H1 (cell line): ENCODE data around the gene VSX2. TPM values are rescaled to one million over a fixed set of nuclear protein-coding genes. Genes with fewer than 3 reads are reported as not detected.

ENCODE experiments used
- CTCF ChIA-PET: fragments of 300-600 bp; sonication (Branson Sonifier 250); formaldehyde crosslinking; loops from one replicate; lab custom pipeline; 2021; ENCODE audit not compliant: partially characterized antibody; lab: Charles Lee
- POLR2A ChIA-PET: fragments of 300-600 bp; sonication (Branson Sonifier 250); formaldehyde crosslinking; loops from one replicate; lab custom pipeline; 2021; ENCODE audit warnings: inconsistent platforms; ENCODE audit not compliant: partially characterized antibody; lab: Charles Lee
- DNase-seq, 2 experiments: peaks; one replicate each; pipeline versions ENCODE4 v3.0.0 to v3.0.0-alpha.2; 2010 to 2022; ENCODE audit warnings: low spot score in 2 of 2, low read depth in 1 of 2, mixed read lengths in 1 of 2
- FAIRE-seq: peaks from 2 replicates; lab custom pipeline; 2011; peaks lifted over from hg19 to GRCh38; lab: Jason Lieb, UNC
- H2AFZ ChIP-seq: 2 replicates; pipeline ENCODE4 v1.8.1; 2012; ENCODE audit warnings: low read length, inconsistent platforms
- H2AK5ac ChIP-seq: 2 replicates; pipeline ENCODE4 v1.6.1; 2013; ENCODE audit warnings: low read depth, low read length
- H2BK120ac ChIP-seq: replicated peaks from 2 replicates; pipeline ENCODE3; 2013; ENCODE audit warnings: low read depth, low read length, inconsistent platforms
- H2BK12ac ChIP-seq: 2 replicates; pipeline ENCODE4 v1.6.1; 2013; ENCODE audit warnings: low read depth, low read length
- H2BK15ac ChIP-seq: 2 replicates; pipeline ENCODE4 v1.6.1; 2013; ENCODE audit warnings: low read length
- H2BK20ac ChIP-seq: 2 replicates; pipeline ENCODE4 v1.6.1; 2013; ENCODE audit warnings: low read length
- H2BK5ac ChIP-seq: 2 replicates; pipeline ENCODE4 v1.6.1; 2013; ENCODE audit warnings: low read depth, low read length
- H3K14ac ChIP-seq: 2 replicates; pipeline ENCODE4 v1.6.1; 2013; ENCODE audit warnings: inconsistent platforms; ENCODE audit not compliant: insufficient read length
- H3K18ac ChIP-seq: 2 replicates; pipeline ENCODE4 v1.6.1; 2013; ENCODE audit warnings: low read length; ENCODE audit errors: extremely low read depth
- H3K23ac ChIP-seq: 2 replicates; pipeline ENCODE4 v1.6.1; 2013; ENCODE audit warnings: inconsistent platforms; ENCODE audit not compliant: insufficient read length
- H3K23me2 ChIP-seq: 2 replicates; pipeline ENCODE4 v1.6.1; 2013; ENCODE audit warnings: low read depth, low read length
- H3K27ac ChIP-seq: 2 replicates; pipeline ENCODE4 v1.6.1; 2011; ENCODE audit warnings: low read depth, low read length, inconsistent platforms
- H3K27me3 ChIP-seq, 4 experiments: replicated peaks in 1 of 4; 1 replicate in 1 of 4; 2 replicates in 3 of 4; pipeline versions ENCODE4 v1.6.1 to v1.8.1; 2011 to 2013; ENCODE audit warnings: low read length in 3 of 4, mild to moderate bottlenecking in 3 of 4, inconsistent platforms in 2 of 4, mixed read lengths in 2 of 4, moderate library complexity in 1 of 4; ENCODE audit not compliant: control insufficient read depth in 3 of 4, insufficient read depth in 3 of 4; ENCODE audit errors: extremely low read depth in 1 of 4
- H3K36me3 ChIP-seq, 4 experiments: 2 replicates each; pipeline versions ENCODE4 v1.6.1 to v1.8.1; 2011 to 2013; ENCODE audit warnings: mild to moderate bottlenecking in 4 of 4, low read length in 3 of 4, moderate library complexity in 2 of 4, control low read depth in 1 of 4, inconsistent platforms in 1 of 4; ENCODE audit not compliant: insufficient read depth in 4 of 4, control insufficient read depth in 2 of 4
- H3K4ac ChIP-seq: replicated peaks from 2 replicates; pipeline ENCODE3; 2013; ENCODE audit warnings: low read length, low read depth, mixed read lengths, inconsistent platforms; ENCODE audit not compliant: insufficient read length
- H3K4me1 ChIP-seq, 4 experiments: replicated peaks in 1 of 4; 1 replicate in 1 of 4; 2 replicates in 3 of 4; pipeline versions ENCODE4 v1.6.1 to v1.8.1; 2011 to 2013; ENCODE audit warnings: low read length in 3 of 4, inconsistent platforms in 2 of 4, mixed read lengths in 1 of 4; ENCODE audit not compliant: insufficient read depth in 4 of 4, control insufficient read depth in 3 of 4
- H3K4me2 ChIP-seq, 2 experiments: 2 replicates each; pipeline versions ENCODE4 v1.6.1 to v1.8.1; 2011 to 2013; ENCODE audit warnings: low read depth in 2 of 2, low read length in 2 of 2, control low read depth in 1 of 2, inconsistent platforms in 1 of 2, mild to moderate bottlenecking in 1 of 2; ENCODE audit not compliant: insufficient read depth in 1 of 2
- H3K4me3 ChIP-seq, 4 experiments: fragments of 200-600, 300-600 bp in 1 of 4; sonication (generic), shearing (Covaris generic), sonication (Bioruptor Twin) in 1 of 4; 2 replicates each; pipeline versions ENCODE4 v1.5.1 to v1.8.1; 2011 to 2016; ENCODE audit warnings: low read length in 4 of 4, low read depth in 3 of 4, control low read depth in 2 of 4, inconsistent platforms in 2 of 4, mild to moderate bottlenecking in 2 of 4, mixed read lengths in 1 of 4, moderate library complexity in 1 of 4; ENCODE audit not compliant: insufficient read depth in 2 of 4; ENCODE audit errors: extremely low read depth in 1 of 4
- H3K56ac ChIP-seq: replicated peaks from 2 replicates; pipeline ENCODE3; 2013; ENCODE audit warnings: low read depth, mild to moderate bottlenecking, mixed read lengths, low read length, inconsistent platforms; ENCODE audit not compliant: insufficient read length
- H3K79me1 ChIP-seq: 2 replicates; pipeline ENCODE4 v1.6.1; 2013; ENCODE audit warnings: low read depth, low read length, control low read depth
- H3K79me2 ChIP-seq, 2 experiments: 2 replicates each; pipeline versions ENCODE4 v1.6.1 to v1.8.1; 2012 to 2013; ENCODE audit warnings: low read length in 2 of 2, mild to moderate bottlenecking in 2 of 2, inconsistent platforms in 1 of 2; ENCODE audit not compliant: insufficient read depth in 2 of 2, control insufficient read depth in 1 of 2
- H3K9ac ChIP-seq, 4 experiments: replicated peaks in 1 of 4; 1 replicate in 1 of 4; 2 replicates in 3 of 4; pipeline versions ENCODE4 v1.6.1 to v1.8.1; 2011 to 2013; ENCODE audit warnings: low read depth in 3 of 4, low read length in 3 of 4, control low read depth in 2 of 4, mild to moderate bottlenecking in 2 of 4, moderate library complexity in 2 of 4, inconsistent platforms in 1 of 4; ENCODE audit errors: extremely low read depth in 1 of 4
- H3K9me3 ChIP-seq, 2 experiments: 2 replicates each; pipeline versions ENCODE4 v1.6.1 to v1.8.1; 2012 to 2013; ENCODE audit warnings: mild to moderate bottlenecking in 2 of 2, moderate library complexity in 2 of 2, control low read depth in 1 of 2, inconsistent platforms in 1 of 2, low read depth in 1 of 2, low read length in 1 of 2, mixed read lengths in 1 of 2; ENCODE audit not compliant: insufficient read depth in 2 of 2
- H4K20me1 ChIP-seq, 2 experiments: replicated peaks in 1 of 2; 2 replicates each; pipeline versions ENCODE3 to v1.8.1; 2011 to 2013; ENCODE audit warnings: inconsistent platforms in 2 of 2, low read length in 2 of 2, mild to moderate bottlenecking in 1 of 2; ENCODE audit not compliant: insufficient read depth in 2 of 2, control insufficient read depth in 1 of 2
- H4K5ac ChIP-seq: 2 replicates; pipeline ENCODE4 v1.6.1; 2013; ENCODE audit warnings: low read length, low read depth, mixed read lengths, inconsistent platforms; ENCODE audit not compliant: insufficient read length
- H4K8ac ChIP-seq: 2 replicates; pipeline ENCODE4 v1.8.0; 2013; ENCODE audit warnings: mild to moderate bottlenecking, moderate library complexity, low read length, inconsistent platforms; ENCODE audit not compliant: insufficient read depth; ENCODE audit errors: extremely low read depth
- H4K91ac ChIP-seq: replicated peaks from 2 replicates; pipeline ENCODE3; 2013; ENCODE audit warnings: low read length, mixed read lengths, inconsistent platforms; ENCODE audit not compliant: insufficient read length
- POLR2A ChIP-seq, 2 experiments: IDR thresholded peaks; 1 replicate in 1 of 2; 2 replicates in 1 of 2; pipeline ENCODE4 v1.6.1; 2011; ENCODE audit warnings: low read depth in 2 of 2, low read length in 2 of 2, mild to moderate bottlenecking in 2 of 2; ENCODE audit errors: control extremely low read depth in 1 of 2
- WGBS, 2 experiments: shearing (Covaris generic) in 1 of 2; methylation state at CpG; one replicate each; pipeline versions ENCODE4 v1.1.6 to v1.1.7; 2013 to 2015; ENCODE audit warnings: low lambda C conversion rate in 2 of 2, mixed read lengths in 2 of 2, inconsistent platforms in 1 of 2, low coverage in 1 of 2, missing lambda C conversion rate in 1 of 2; ENCODE audit not compliant: insufficient replicate concordance in 2 of 2, insufficient coverage in 1 of 2, insufficient read length in 1 of 2; ENCODE audit errors: extremely low coverage in 1 of 2, missing lambda C conversion rate in 1 of 2; 5-methylcytosine and 5-hydroxymethylcytosine counted together
- polyA plus RNA-seq, 7 experiments: library from polyadenylated mRNA; depleted of rRNA in 3 of 7; stranded (reverse) in 5 of 7; unstranded in 2 of 7; fragments of >200 nt in 5 of 7; fragments of 200-250 nt in 2 of 7; gene quantifications; 1 replicate in 5 of 7; 2 replicates in 1 of 7; 4 replicates in 1 of 7; pipeline versions ENCODE4 v1.2.1 to v1.2.3, GENCODE V29; 2011 to 2013; ENCODE audit warnings: missing spikeins in 2 of 7, mixed read lengths in 2 of 7
- total RNA-seq: library from RNA; stranded (reverse); fragmentation: NEBNext Ultra II Directional; extraction: Animal tissue kit (Norgen Biotek cat#: 25700); gene quantifications from 2 replicates; pipeline ENCODE4 v1.2.1, GENCODE V29; 2021

VSX2 gene
- total and polyA plus RNA-seq, 2 of the 8 experiments (the other 6 are each of a cell fraction or from before 2014, with no cell fraction given): 0.08 to 0.22 TPM

- DNase-seq (no peak), FAIRE-seq (no peak)
- Histone ChIP-seq H3K9me3 (no peaks in the 10 kb centered on the region), H3K4me1 (no peaks in the 10 kb centered on the region), H3K23ac (no peak overlapping the region), H3K27ac (no peak overlapping the region), H2BK15ac (no peak overlapping the region), H3K79me1 (no peaks in the 10 kb centered on the region), H2BK120ac (no peak overlapping the region), H3K4ac (no peak overlapping the region), H2BK5ac (0 out of 2 replicates have a peak overlapping the region, but pooled peaks have one; percentile 2), H3K56ac (no peak overlapping the region), H3K9ac (no peak overlapping the region), H3K23me2 (no peaks in the 10 kb centered on the region), H4K20me1 (peaks cover 0 to 3% of the 10 kb centered on the region in 2 experiments), H4K5ac (no peak overlapping the region), H3K18ac (no peak overlapping the region), H2BK20ac (no peak overlapping the region), H3K14ac (no peak overlapping the region), H3K4me2 (no peak overlapping the region), H2AFZ (no peak overlapping the region), H4K8ac (no peak overlapping the region), H3K36me3 (no peaks in the 10 kb centered on the region), H3K79me2 (no peaks in the 10 kb centered on the region), H2BK12ac (no peak overlapping the region), H2AK5ac (no peak overlapping the region), H3K27me3 (peaks cover 0 to 19% (median 13%) of the 10 kb centered on the region in 4 experiments; a peak in 6 of 7 replicates), H3K4me3 (no peak overlapping the region), H4K91ac (no peak overlapping the region)
- CTCF ChIA-PET: interaction anchor here (0.6 to 6.5 kb wide), 11 partner anchors 13 to 110 kb away, joined by 3 to 127 read pairs (median 5); partner anchors contain the start of gene VSX2
- POLR2A ChIA-PET: interaction anchor here (1.0 kb wide), 1 partner anchor 9 kb away, joined by 4 read pairs; no protein-coding TSS in a partner anchor
- no peak for TF ChIP-seq POLR2A (IDR thresholded peaks at IDR 0.05; ENCODE audit: control extremely low read depth in 1 of 2, low read depth in 2 of 2, low read length in 2 of 2)
- 93% methylated on average over 7 of the region's 7 CpGs; no CpG with 5 or more reads in 1 of the 2 experiments for WGBS, 2 experiments
These were observed 17.5 kb upstream of the VSX2 start for GRCh38 chr14:74221741-74222140.
